ENCODE measurements around the gene CATSPER2. TPM values are rescaled to one million over a fixed set of nuclear protein-coding genes. Genes with fewer than 3 reads are reported as not detected.

The CATSPER2 gene
- total RNA-seq: 2.1 and 2.9 TPM in 2 replicates

GRCh38 chr15:43648649-43649429, at the start of gene CATSPER2:
Gene CATSPER2, minus strand, starts transcription at chr15:43648844. Its CDS starts 783 bp downstream, at chr15:43648061.

GRCh38 chr15:43693148-43694022, 44.7 kb upstream of the CATSPER2 start, which contains the start of gene CKMT1A:
Gene CKMT1A, plus strand, starts transcription at chr15:43693859. Its CDS starts 192 bp downstream, at chr15:43694051.

DNA sequence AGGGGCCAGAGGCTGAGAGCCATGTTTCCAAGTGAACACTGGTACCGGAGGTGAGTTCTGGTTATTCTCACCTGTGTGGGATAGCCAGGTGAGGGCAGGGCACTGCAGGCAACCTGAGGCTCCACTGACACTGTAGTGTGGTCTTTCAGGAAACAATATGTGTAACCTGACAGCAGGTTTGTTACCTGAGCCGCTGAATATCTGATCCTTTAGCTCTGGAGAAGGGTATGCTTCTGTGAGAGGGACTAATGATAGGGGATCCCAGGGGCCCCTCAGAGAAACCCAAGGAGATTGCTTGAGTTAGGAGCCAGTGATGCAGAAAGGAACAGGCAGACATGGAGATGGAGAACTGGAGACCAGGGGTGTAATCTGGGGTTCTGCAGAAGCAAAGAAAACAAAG, 29.9 kb downstream of the CATSPER2 start, which contains the start of gene STRC:
TSS of gene STRC (minus strand) at position 101 of the 400 bp plus-strand sequence. CDS start at position 23, 78 bp downstream.

GRCh38 chr15:43593328-43594190, 55.1 kb downstream of the CATSPER2 start, which contains the start of gene CKMT1B:
Gene CKMT1B, plus strand, starts transcription at chr15:43594027. Its CDS starts 192 bp downstream, at chr15:43594219.

DNA sequence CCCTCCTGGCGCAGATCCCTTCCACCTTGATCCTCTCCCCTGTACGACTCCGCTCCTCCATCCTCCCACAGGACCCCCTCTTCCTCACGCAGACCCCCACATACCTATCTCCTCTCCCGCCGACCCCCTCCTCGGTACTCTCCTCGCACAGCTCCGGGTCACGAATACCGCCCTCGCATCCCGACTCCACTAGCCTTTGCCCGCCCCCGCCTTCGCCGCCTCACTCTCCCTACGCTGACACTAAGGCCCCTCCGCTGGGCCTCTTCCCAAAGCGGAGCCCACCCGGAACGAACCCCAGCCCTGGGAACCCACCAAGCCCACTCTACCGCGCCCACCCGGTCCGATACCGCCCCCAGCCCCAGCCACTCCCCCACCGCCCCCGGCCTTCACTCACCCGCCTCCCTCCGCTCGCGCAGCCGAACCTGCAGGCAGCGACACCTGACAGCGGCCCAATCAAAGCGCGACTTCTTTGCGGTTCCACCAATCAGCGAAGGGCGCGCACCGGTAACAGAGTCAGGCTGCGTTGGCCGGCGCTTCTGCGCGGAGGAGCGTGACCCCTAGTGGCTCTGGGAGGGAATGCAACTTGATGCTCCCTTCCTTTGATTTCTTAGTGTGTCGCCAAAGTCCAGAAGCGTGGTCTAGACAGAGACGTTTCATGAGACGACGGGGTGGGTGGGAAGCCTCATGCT, 58.7 kb downstream of the CATSPER2 start, which contains the start of gene PPIP5K1:
TSS of gene PPIP5K1 (minus strand) at position 431 of the 689 bp plus-strand sequence. CDS start 5,704 bp downstream, outside the sequence.

Other genes starting within 250 kb of the CATSPER2 start
- gene TP53BP1, start 155.7 kb downstream of the CATSPER2 start, total RNA-seq: 135 and 148 TPM in 2 replicates
- gene MAP1A, start 131.2 kb downstream of the CATSPER2 start, total RNA-seq: 89.7 and 90.5 TPM in 2 replicates
- gene PPIP5K1, start 58.6 kb downstream of the CATSPER2 start, total RNA-seq: 29.7 and 32.4 TPM in 2 replicates
- not detected in 2 replicates for gene CKMT1B, start 54.8 kb downstream of the CATSPER2 start, total RNA-seq
- gene STRC, start 30.0 kb downstream of the CATSPER2 start, total RNA-seq: 0.12 TPM in 1 of 2 replicates, not detected in the other
- not detected in 2 replicates for gene CKMT1A, start 45.0 kb upstream of the CATSPER2 start, total RNA-seq
- 160 and 313 TPM in 2 replicates for gene PDIA3, start 97.6 kb upstream of the CATSPER2 start, total RNA-seq
- 2.7 and 3.1 TPM in 2 replicates for gene ELL3, start 128.1 kb upstream of the CATSPER2 start, total RNA-seq
- 256 and 546 TPM in 2 replicates for gene SERF2, start 143.5 kb upstream of the CATSPER2 start, total RNA-seq
- gene SERINC4, start 151.4 kb upstream of the CATSPER2 start, total RNA-seq: 0.11 TPM in 1 of 2 replicates, not detected in the other
- 12.9 and 13.0 TPM in 2 replicates for gene HYPK, start 151.8 kb upstream of the CATSPER2 start, total RNA-seq
- gene MFAP1, start 175.8 kb upstream of the CATSPER2 start, total RNA-seq: 31.2 and 37.8 TPM in 2 replicates
- gene WDR76, start 178.2 kb upstream of the CATSPER2 start, total RNA-seq: 12.2 and 41.7 TPM in 2 replicates